SK-MEL-5 (cell line): ENCODE data around the gene C4orf50. TPM values are rescaled to one million over a fixed set of nuclear protein-coding genes. Genes with fewer than 3 reads are reported as not detected.
A peak's percentile ranks its signal among the peaks of the same experiment; 100 is the strongest.
"Not testable (repeated sequence)": the region's sequence is repeated elsewhere in the genome, so short reads cannot be mapped to it uniquely, and the experiment has no call there.

ENCODE experiments used
- DNase-seq: peaks from one replicate; pipeline ENCODE4 v3.0.0-alpha.2; 2016; ENCODE audit warnings: low read depth, low spot score
- in situ Hi-C: cut with HindIII; loops from 2 replicates; pipeline ENCODE4 v1.10.0; 2016; ENCODE audit warnings: low sequenced_read_pairs, high pct_unique_total_duplicates, low pct_unique_long_range_greater_than_20kb
- total RNA-seq: library from RNA; depleted of rRNA; stranded (reverse); fragments of >200 nt; shearing (Covaris generic); gene quantifications from 2 replicates; pipeline ENCODE4 v1.2.3, GENCODE V29; 2014

The C4orf50 gene
- total RNA-seq, 1 experiment from 2014 or later = 0.03 TPM

DNA sequence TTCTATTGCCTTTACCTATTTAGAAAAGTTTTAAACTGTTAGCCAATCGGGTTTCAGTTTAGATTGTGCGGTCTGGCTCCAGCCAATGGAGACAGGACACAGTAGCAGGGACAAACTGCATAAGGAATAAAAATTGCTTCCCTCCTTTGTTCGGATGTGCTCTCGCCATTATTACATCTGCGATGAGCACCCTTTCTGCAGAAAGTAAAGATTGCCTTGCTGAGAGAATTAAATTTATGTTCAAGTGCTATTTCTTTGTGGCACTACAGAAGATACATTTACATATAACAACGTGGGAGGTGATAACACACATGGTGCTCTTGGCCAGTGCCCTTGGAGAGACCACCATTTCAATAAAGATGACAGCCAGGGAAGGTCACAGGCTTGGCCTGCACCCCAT lies 71.6 kb downstream of the C4orf50 start:
- in situ Hi-C loops, DNase-seq: not testable (repeated sequence)

GRCh38 chr4:5945936-5946335 lies 72.3 kb downstream of the C4orf50 start:
- in situ Hi-C loops = no loop called here
- DNase-seq = no peak

GRCh38 chr4:5945171-5945570 lies 73.1 kb downstream of the C4orf50 start:
- in situ Hi-C loops = no loop called here

GRCh38 chr4:5943561-5943960 lies 74.7 kb downstream of the C4orf50 start:
- DNase-seq = no peak
- in situ Hi-C loops = no loop called here

More at GRCh38 chr4:5945171-5945570, 73.1 kb downstream of the C4orf50 start:
- DNase-seq = no peak

DNA sequence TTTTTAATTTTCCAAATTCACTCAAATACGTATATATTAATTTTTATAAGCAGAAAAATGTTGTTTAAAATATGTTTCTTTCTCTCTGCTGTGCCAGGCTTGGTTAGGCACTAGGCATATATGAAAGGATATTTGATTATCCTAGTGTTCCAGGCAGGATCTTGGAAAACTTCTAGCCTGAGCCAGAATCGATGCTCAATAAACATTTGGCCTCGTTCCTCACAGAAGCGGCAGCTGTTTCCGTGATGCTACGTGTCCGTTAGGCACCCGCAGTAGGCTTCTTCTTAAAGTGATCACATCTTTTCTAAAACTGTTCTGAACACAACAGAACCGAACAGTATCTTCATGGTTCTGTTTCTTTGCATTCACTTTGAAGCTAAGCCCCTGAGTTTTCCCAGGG lies 75.3 kb downstream of the C4orf50 start:
- in situ Hi-C loops = no loop called here
- no peak for DNase-seq

DNA sequence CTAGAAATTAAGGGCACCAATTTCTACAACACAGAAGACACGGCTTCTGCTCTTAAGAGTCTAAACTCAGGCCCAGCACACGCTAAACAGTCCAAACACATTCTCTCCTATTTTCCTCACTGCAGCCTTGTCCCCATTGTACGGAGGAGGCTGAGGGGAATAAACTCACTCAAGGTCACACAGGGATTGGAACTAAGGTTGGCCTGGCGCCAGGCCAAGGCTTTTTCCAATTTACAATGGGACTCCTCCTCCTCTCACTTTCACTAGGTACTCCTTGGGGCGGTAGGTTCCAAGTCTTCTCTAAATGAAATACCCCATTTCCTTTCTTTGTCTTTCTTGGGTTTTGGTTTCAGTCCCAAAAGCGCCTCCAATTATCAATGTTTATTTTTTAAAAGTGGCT lies 76.6 kb downstream of the C4orf50 start:
- no peak for DNase-seq

DNA sequence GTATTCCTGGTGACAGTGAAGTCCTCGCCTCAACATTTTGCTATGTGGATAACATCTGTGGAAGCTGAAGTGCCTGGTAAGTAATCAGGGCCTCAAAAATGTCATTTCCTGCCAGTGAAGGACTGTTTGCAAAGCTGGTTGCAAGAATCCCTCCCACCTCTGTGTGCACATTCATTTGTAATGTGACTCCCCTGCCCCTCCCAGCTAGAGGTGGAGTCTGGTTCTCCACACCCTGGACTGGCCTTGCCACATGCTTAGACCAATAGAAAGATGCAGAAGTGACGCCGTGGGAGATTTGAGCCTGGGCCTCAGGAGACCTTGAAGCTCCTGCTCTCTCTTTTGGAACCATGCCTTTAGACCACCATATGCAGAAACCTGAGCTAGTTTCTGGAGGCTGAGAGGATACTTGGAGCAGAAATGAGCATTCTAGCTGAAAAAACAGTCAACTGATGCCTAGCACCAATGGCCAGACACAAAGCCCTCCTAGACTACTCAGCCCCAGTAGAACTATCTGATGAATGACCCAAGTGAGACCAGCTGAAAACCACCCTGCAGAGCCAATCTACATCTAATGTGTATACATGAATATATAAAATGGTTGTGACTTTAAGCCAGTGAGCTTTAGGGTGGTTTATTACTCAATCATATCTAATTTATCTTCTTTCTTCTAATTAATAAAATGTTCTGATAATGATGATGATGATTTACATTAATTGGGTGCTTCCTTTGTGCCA lies 77.6 kb downstream of the C4orf50 start:
- in situ Hi-C loops = no loop called here
- DNase-seq = no peak

More for the DNA sequence above, 76.6 kb downstream of the C4orf50 start:
- in situ Hi-C loops = no loop called here

DNA sequence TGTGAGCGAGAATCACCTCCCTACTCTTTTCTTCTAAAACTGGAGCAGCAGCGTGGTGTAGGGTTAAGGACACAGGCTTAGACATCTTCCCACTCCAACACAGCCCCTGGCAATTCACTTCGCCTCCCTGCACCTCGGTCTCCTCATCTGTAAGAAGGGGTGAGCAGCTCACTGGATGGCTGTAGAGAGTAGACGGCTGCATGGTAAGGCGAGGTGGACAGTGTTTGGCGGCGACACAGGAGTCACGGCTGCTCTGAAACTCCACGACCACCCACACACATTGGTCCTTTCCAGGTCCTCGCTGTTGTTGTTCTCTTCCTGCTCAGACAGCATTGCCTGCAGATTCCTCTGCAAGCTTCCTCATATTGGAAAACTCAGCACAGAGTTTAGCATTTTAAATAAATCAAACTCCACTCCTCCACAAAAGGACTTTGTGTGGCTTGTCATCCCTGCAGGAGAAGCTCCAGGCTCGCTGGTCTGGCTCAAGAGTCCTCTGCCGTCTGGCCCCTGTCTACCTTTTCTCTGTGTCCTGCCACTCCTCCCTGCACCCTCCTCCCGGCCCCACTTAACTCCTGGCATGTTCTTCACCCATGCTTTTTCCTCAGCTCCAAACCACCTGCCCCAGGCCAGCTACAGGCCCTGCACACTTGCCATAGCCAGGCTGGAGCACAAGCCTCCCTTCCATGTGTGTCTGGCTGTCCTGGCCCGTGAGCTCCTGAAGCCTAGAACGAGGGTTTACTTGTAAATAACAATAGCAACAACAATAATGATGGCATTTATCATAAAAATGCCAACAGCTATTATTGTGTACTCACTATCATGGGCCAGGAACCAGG lies 84.0 kb downstream of the C4orf50 start:
- in situ Hi-C loops = no loop called here
- no peak for DNase-seq

DNA sequence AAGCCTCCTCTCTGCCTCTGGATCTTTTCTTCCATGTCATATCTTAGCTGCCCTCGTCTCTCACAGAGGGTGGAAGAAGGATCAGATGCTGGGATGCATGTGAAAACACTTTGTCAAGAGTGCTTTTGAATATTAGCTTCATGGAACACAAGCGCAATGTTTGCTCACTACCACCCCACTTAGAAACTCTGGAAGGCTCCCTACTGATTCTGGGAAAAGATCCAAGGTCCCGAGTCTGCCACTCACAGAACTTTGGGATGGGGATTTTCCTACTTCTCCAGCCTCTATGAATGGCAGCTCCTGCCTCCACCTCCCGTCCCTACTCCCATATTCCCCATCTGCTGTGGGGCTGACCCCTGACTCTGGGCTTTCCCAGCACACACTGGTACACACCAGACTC lies 85.1 kb downstream of the C4orf50 start:
- in situ Hi-C loops = no loop called here

DNA sequence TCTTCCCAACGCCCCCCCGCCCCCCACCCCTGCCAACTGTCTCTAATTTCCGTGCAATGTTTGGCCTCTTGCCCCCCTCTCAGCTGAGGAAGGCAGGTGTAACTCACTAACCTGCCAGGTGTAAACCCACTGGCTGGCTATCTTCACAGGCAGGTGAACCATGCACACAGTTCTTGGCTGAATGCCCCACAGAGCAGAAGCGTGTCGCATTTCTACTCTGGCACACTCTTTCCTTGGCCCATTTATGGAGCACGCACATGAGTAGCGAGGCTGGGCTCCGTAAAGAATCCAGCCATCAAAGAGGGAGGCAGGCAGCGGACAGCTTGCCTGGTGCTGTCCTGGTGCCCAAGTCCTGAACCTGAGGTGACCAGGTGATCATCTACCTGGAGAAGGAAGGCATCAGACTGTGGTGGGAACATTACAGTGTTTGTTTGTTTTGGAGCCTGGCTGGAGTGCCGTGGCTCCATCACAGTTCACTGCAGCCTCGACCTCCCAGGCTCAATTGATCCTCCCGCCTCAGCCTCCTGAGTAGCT lies 86.1 kb downstream of the C4orf50 start:
- in situ Hi-C loops = no loop called here

More for the DNA sequence above, 85.1 kb downstream of the C4orf50 start:
- peak; percentile 10 for DNase-seq

GRCh38 chr4:5931526-5931925 lies 86.7 kb downstream of the C4orf50 start:
- in situ Hi-C loops = no loop called here
- DNase-seq = no peak

More for the DNA sequence above, 86.1 kb downstream of the C4orf50 start:
- DNase-seq = no peak

DNA sequence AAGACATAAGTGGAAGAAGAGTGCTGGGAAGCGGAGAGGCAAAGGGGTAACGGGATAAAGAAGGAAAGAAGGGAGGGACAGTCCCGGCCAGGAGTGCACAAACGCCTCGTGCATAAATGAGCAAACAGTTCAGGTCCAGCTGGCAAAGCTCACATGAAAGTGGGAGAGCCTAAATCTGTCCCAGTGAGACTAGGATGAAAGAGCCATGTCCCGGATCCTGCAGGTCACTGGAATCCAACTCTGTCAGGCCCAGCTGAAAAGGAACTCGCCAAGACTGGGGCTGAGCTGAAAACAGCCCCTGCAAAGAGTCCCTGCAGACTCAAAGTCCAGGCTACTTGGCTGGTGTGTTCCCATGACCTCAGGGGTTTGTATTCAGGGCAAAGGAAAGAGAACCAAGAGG lies 87.4 kb downstream of the C4orf50 start:
- no peak for DNase-seq
- in situ Hi-C loops = no loop called here

- no peak for DNase-seq
- in situ Hi-C loops = no loop called here
Measured at GRCh38 chr4:5930456-5930855, 87.8 kb downstream of the C4orf50 start.

- DNase-seq = no peak
- in situ Hi-C loops = no loop called here
Measured at GRCh38 chr4:5928844-5929420, 89.3 kb downstream of the C4orf50 start.

DNA sequence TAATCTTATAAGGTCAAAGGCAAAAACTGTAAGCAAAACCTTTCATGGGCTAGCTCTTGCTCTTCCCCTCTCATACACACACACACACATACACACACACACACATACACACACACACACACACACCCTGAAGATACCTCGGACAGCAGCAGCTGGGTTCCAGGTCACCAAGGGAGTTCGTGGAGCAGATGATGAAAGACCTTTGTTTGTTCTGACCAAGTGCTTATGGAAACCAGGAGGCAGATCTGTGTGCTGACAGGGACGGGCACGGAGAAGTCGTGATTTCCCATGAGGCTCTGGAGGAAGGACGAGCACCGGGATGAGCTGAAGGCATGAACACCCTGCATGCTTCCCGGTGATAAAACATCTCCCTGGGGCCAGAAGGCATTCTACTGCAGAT lies 90.0 kb downstream of the C4orf50 start:
- in situ Hi-C loops = no loop called here

DNA sequence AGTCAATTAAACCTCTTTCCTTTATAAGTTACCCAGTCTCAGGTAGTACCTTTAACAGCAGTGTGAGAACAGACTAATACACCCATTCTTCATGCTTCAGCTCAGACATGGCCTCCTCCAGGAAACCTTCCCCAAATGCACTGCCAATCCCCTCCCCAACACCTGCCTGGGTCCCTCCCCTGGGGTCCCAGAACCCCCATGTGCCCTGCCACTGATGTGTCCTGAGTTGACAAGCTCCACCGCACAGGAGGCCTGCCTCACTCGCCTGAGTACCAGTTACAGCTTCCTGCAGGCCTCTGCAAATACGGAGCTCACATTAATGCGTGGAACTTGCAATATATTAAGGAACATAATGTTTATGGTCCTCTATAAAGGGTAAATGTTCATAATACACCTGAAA lies 90.5 kb downstream of the C4orf50 start:
- in situ Hi-C loops = no loop called here
- no peak for DNase-seq

More for the DNA sequence above, 90.0 kb downstream of the C4orf50 start:
- DNase-seq = no peak

DNA sequence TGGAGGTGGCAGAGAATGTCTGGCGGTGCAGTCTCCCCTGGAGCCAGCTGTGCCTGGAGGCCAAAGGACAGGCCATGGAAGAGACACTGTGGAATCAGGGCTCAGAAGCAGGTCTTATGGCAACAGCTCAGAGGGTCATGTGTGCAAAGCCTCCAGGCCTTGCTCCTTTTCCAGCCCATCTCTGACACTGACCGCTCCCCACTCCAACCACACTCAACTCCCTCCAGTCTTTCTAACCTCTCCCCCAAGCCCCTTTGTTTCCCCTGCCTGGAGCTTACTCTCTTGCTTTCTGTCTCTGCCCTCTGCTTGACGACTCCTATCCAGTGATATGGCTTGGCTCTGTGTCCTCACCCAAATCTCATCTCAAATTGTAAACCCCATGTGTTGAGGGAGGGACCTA lies 91.1 kb downstream of the C4orf50 start:
- no peak for DNase-seq
- in situ Hi-C loops = no loop called here

DNA sequence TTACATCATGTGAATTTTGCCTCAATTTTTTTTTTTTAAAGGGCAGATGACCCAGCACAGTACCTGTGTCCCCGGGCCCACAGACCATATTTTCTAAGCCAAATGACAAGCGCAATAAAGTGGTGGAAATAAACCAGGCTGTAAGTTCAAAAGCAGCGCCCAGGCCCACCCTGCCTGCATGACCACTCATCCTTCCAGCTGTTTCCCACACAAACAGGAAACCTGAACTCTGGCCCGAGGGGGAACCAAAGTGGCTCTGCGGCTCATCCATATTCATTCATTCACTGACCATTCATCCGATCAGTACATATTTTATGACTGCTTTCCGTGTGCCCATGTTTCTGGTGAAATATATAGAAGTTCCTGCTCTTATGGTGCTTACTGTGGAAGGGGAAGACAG lies 91.6 kb downstream of the C4orf50 start:
- DNase-seq = no peak
- in situ Hi-C loops = no loop called here
